Epithelial cell of prostate (primary cell): ENCODE measurements around the gene ZAP70.

Experiments
- DNase-seq: peaks from one replicate; pipeline ENCODE4 v3.0.0-alpha.2; 2011; ENCODE audit warnings: low read depth, low spot score
- H3K27ac ChIP-seq: fragments of 450-650 bp; 2 replicates; pipeline ENCODE4 v1.5.1; 2017; ENCODE audit warnings: mild to moderate bottlenecking

The ZAP70 gene

DNA sequence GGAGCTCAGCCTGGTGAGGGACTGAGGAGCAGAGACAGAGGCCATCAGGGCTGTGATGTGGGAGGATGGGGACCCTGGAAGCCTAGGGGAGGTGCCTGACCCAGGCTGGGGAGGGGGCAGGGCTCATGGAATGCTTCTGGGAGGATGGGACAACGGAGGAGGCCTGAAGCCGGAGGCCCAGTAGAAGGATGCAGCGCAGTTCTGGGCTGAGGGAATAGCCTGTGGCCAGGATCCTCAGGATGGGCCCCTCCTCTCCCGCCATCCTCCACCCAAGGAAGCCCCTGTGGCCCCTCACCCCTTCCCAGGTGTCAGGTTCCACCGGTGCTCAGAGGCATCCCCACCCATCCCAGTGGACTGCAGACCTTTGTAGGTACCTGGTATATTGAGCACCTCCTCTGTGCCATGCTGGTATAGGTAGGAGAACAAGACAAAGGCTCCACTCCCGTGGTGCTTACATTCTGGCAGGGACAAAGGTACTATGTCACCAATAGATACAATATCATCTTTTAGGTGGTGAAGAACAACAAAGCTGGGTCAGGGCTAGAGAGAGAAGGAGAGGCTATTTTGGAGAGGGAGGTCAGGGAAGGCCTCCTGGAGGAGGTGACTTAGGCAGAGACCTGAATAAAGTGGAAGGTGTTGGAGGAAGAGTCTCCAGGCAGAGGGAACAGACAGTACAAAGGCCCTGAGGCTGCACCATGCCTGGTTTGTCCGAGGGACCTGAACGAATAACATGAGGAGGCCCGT, 2.7 kb downstream of the ZAP70 start:
- DNase-seq: no peak
- no peak overlapping the region for H3K27ac ChIP-seq

DNA sequence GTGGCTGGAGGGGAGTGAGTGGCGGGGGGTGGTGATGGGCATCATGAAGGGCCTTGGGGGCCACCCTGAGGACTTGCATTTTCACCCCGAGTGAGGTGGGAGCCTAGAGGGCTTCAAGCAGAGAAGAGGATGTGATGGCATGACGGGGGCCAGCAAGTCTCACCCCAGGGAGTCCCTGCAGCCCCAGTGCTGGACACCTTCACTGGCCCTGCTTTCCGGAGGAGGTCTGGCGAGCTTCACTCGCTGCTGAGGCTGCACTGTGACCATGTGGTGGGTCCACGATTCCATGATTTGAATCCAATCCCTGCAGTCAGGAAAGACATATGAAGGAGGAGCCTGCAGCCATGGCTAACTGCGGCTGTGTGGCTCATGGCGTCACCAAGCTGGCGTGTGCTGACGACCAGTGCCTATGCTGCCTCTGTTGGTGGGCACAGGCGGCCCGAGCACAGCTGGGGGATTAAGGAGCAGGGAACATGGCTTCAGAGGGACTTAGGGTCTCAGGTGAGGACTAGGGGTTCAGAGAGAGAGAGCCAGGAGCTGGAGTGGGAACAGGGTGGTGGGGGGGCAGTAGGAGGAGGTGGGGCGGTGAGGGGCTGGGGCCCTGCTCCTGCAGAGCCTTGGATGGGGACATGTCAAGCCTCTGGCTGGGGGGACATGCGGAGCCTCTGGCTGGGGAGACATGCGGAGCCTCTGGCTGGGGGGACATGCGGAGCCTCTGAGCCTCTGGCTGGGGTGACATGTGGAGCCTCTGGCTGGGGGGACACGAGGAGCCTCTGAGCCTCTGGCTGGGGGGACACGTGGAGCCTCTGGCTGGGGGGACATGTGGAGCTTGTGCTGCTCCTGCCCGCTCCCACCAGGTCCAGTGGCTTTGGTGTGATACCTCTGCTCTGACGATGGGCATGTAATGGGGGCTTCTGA, 3.6 kb downstream of the ZAP70 start:
- DNase-seq: no peak
- H3K27ac ChIP-seq: no peak overlapping the region

DNA sequence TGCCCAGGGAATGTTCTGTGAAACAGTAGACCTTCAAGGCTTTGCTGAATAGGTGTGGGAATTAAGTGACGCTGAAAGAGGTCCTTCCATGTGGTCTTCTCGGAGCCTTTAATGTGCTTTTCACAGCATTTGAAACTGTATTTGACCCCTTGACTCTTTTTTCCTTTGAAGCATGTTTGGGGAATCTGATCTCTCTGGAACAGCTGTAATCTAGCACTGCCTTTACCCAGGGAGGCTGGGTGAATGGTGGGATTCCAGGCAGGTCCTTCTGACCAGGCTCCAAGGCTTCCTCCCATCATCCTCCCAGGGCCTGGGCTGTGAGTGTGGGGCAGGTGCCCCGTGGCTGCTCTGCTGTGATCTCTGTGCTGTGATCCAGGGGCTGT, 4.2 kb downstream of the ZAP70 start:
- no peak overlapping the region for H3K27ac ChIP-seq
- no peak for DNase-seq

DNA sequence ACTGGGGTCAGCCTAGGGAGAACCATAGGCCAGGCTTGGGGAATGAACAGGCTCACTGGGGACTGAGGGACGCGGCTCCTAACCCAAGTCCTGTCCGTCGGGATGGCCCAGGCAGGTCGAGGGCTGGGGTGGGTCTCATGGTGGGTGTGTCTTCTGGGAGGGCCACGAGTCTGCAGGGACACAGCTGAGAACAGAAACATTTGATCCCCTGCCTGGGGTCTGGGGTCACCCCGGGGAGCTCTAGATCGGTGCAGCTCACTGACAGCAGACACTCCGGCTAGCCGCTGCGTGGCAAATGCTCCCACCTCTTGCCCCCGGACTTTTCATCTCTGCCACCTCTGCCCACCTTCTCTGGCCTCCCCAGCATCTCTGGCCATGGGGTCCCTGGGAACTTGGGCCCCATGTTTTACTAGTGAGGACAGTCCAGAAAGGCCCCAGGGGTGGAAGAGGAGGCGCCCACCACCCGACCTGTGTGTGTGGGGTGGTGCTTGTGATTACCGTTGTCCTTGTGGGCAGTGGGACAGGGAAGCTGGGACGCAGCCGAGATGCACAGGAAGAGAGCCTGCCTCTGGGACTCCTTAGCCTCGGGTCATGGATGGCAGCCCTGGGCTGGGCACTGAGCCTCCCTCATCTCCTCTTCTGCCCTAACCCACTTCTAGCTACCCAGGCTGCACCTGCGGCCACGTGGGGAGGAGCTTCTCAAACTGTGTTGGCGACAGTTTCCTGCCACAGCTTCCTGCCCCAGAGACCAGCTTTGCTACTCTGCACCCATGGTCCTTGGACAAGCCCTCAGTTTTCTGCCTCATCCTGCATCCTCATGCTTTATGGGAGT, 4.9 kb downstream of the ZAP70 start:
- no peak for DNase-seq
- no peak overlapping the region for H3K27ac ChIP-seq

DNA sequence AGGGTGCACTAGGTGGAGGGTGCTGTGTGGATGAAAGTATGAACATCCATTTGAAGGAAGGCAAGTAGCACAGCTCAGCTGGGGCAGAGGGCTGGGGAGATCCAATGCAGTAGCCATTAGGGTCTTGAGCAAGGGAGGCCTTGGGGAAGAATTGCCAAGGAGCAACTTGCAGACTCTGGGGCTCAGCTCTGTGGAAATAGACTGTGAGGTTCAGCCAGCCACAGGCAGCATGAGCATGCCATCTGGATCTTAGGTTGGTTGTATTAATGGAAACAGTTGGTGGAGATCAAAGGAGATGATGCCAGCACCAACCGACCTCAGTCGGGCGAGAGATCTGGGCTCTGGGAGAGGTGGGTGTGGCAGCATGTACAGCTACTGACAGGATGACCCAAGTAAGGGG, 5.6 kb downstream of the ZAP70 start:
- no peak for DNase-seq
- no peak overlapping the region for H3K27ac ChIP-seq

DNA sequence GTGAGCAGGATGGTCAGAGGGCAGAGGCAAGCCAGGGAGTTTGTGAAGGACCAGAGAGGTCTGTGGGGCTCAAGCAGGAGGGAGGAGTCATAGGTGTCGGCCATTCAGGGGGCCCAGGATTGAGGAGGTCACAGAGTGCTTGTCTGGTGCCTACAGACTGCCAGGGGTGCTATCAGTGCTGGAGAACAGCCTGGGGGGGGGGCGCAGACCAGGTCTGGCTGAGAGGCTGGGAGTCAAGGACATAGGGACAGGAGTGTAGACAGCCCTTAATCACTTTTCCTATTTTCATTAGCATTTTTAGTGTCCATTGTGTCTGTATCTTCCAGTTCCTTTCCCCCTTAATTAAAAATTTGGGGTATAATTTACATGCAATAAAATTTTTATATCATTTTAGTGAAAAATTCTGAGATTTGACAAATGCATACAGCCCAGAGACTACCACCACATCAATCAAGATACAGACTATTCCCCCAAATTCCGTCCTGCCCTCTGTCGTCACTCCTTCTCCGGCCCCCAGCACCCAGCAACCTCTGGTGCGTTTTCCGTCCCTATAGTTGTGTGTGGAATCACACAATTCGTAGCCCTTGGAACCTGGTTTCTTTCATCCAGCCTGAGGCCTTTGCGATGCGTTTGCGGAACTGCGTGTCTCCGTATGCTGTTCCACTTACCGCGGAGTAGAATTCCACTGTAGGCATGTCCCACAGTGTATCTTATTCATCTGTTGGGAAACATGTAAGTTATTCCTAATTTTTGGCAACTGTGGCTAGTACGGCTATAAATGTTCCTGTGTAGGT, 6.2 kb downstream of the ZAP70 start:
- no peak for DNase-seq
- H3K27ac ChIP-seq: no peak overlapping the region

DNA sequence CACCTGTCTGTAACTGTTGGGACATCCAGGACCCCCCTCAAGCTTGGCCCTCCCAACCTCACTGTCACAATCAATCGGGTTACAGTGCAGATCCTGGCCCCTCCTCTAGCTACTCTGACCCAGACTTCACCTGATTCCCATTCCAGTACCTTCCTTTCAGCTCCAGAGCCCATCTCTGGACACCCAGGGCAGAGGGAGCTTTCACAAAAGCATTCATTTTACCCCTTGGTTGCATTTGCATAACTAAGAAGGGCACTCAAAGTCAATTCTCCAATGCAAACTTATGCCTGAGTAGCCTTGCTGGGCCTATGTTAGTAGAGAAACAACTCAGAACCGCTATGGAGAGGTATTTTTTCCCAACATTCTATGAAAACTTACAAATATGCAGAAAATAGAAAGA, 7.4 kb downstream of the ZAP70 start:
- no peak overlapping the region for H3K27ac ChIP-seq
- no peak for DNase-seq

DNA sequence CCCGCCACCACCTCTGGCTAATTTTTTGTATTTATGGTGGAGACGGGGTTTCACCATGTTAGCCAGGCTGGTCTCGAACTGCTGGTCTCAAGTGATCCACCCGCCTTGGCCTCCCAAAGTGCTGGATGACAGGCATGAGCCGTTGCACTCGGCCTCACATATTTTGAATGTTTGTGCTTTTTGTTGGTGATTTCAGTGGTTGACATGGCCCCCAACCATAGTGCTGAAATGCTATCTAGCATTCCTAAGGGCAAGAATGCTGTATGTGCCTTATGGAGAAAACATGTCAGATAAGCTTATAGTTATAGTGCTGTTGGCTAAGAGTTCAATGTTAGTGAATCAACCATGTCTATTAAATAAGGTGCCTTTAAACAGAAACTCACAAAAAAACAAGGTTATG, 8.9 kb downstream of the ZAP70 start:
- no peak overlapping the region for H3K27ac ChIP-seq
- DNase-seq: no peak

DNA sequence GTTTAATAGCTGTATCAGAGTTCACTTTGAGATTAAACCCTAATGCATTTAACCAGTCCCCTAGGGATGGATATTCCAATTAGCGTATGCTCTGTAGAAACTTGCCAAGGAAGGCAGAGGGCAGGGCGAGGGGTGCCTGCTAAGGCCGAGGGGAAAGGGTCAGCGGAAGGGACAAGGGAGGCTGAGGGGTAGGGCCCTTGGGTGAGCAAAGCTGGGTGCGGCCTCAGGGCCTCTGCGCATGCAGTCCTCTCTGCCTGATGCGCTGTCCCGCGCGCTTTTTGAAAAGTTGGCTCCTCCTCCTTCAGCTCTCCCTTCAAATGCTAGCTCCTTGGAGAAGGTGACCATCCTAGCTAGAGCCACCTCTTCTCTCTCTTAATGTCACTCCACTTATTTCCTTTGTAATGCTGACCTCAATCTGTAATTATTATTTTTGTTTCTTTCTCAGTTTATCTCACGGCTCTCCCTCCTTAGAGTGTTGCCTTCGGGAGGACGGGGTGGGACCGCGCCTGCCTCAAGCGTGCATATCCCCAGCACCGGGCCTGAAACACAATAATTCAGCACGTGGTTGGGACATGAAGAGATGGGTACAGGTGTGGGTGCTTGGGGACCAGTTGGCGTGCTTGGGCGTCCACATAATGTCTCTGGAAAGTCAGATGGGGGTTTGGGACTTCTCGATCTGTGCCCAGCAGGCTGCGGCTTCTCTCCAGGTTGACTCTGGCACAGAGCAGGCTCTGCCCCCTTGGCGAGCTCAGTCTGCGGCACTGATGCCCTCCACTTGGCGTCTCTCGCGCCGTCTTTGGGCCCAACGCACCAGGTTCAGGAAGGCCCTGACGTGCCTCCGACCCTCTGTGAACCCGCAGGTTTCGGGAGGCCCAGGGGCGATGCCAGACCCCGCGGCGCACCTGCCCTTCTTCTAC, 10.0 kb downstream of the ZAP70 start:
- DNase-seq: no peak
- no peak overlapping the region for H3K27ac ChIP-seq

DNA sequence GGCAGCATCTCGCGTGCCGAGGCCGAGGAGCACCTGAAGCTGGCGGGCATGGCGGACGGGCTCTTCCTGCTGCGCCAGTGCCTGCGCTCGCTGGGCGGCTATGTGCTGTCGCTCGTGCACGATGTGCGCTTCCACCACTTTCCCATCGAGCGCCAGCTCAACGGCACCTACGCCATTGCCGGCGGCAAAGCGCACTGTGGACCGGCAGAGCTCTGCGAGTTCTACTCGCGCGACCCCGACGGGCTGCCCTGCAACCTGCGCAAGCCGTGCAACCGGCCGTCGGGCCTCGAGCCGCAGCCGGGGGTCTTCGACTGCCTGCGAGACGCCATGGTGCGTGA, 10.7 kb downstream of the ZAP70 start:
- H3K27ac ChIP-seq: no peak overlapping the region
- no peak for DNase-seq

DNA sequence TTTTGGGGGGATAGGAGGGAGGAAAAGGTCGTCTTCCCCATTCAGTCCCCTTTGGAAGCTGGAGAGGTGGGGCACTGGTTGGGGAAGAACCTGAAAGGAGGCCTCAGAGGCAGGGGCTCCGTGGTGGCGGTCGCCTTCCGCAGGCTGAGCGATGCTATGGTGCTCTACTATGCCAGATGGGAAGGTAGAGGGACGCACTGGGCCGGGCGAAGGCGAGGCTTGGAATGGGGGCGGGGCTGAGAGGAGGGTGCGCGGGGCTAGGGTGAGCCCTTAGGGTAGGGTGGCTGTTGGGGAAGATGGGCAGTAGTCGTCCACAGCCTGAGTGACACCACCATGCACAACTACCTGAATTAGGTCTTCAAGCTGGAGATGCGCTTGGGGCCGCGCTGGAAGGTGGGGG, 11.1 kb downstream of the ZAP70 start:
- DNase-seq: no peak
- no peak overlapping the region for H3K27ac ChIP-seq

DNA sequence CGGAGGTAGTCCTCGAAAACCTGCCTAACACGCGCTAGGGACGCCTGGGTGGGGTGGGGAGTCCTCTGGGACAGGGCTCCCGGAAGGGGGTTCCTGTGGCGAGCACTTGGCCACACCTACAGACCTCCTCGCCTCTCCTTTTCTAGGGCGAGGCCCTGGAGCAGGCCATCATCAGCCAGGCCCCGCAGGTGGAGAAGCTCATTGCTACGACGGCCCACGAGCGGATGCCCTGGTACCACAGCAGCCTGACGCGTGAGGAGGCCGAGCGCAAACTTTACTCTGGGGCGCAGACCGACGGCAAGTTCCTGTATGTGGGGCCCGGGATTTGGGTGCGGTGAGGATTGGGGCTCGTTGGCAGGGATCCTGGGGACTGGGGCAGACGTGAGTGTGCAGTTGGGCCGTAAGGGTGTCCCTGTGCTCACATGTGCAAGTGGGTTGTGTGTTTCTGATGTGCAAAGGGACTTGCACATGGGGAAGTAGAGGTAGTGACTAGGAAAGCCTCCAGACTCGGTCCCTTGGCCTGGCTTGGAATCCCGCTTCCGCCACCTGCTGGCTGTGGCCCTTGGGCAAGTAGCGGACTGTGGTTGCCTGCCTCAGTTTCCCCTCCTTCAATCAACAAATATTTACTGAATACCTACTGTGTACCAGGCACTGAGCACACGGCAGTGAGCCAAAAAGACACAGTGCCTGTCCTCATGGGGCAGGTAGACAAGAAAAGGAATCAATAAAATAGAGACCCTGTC, 11.7 kb downstream of the ZAP70 start:
- DNase-seq: no peak
- H3K27ac ChIP-seq: no peak overlapping the region

DNA sequence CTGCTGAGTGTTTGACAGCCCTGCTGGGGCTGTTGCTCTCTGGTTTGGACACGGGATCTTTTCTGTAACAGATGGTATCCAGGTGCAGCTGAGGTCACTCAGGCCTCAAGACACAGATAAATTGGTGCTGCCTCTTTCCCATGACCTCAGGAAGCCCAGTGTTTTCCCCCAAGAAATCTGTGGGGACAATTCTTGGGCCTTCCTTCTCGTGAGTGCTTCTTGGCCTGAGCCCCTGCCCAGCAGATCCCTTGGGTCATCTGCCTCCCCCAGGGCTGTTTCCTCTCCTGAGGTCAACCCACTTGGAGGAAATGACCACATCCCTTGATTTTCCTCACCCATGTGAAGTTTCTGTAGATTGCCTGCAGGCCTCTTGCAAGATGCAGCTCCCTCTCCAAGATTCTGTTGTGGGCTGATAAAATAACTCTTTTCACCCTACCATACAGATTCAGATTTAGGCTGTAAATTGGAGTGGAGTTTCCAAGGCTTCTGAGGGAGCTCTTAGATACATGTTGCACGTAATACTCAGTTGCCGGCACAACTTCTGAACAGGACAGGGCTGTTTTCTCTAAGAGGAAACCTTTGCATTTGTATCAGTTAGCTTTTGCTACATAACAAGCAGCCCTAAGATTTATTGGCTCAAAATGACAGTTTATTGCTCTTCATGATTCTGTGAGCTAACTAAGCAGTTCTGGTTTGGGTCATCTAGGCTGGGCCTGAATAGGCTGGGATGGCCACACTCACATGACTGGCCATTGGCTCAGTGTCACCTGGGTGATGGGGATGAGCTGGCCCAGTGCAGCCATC, 13.1 kb downstream of the ZAP70 start:
- DNase-seq: no peak
- H3K27ac ChIP-seq: no peak overlapping the region

DNA sequence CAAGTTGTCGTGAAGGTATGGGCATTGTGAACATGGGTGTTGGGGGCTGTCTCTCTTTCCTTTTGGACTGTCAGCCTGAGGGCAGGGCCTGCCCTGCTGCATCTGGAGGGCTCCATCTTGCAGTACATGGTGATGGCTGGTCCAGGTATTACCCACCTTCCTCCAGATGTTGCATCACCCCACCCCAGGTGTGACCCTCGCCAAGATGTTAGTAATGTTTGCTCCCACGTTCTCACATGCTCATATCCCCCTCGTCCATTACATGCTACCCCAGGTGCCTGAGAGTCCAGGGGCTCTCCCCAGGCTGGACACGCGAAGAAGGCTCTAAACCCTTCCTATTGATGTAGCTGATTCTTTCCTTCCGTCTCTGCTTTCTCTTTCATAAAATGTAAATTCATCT, 13.9 kb downstream of the ZAP70 start:
- no peak for DNase-seq
- no peak overlapping the region for H3K27ac ChIP-seq

DNA sequence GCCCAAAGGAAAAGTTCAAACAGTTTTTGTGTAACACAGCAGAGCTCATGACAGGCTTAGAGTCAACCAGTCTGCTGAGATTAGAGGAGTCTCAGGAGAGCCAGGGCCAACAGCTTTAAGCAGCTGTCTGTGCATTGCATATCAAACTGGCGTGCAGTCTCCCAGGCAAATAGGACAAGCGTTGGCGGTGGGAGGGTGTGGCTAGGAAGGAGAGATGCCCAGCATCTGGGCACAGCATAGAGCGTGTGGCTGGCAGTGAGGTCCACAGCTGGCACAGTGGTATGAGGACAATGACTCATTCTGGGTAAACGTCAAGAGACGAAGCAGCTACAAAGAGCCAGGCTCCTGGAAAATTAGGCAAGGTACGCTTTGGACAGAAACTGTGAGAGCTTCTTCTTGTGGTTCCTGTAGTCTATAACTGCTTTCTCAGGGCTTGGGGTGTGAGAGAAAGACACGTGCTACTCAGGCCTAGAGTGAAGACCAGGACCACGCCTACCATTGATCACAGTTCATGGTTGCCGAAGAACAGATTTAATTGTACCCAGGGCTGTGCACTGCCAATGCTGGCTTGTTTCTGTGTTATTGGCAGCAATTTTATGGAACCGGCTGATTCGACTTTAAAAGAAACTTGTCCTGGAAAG, 14.8 kb downstream of the ZAP70 start:
- DNase-seq: peak; percentile 49
- H3K27ac ChIP-seq: no peak overlapping the region

DNA sequence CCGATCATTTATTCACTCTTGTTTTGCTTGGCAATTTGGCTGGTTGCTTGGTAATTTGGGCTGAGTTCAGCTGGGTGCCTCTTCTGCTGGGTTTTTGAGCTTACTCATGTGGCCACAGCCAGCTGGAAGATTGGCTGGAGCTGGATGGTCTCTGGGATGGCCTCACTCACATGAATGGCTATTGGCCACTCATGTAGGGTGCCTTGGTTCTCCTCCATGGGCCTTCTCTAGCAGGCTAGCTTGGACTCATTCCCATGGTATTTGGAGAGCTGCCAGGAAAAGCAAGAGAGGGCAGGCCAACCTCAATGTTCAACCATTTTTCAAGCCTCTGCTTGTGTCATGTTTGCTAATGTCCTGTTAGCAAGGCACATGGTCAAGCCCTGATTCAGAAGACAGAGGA, 16.9 kb downstream of the ZAP70 start:
- H3K27ac ChIP-seq: no peak overlapping the region

More for the DNA sequence above, 16.9 kb downstream of the ZAP70 start:
- DNase-seq: peak; percentile 60
